Panc1 (cell line): ENCODE measurements around the gene C8A.

Experiments used
- CTCF ChIP-seq: fragments of 450-650 bp; IDR thresholded peaks from 2 replicates; pipeline ENCODE4 v1.5.1; 2017; ENCODE audit warnings: mild to moderate bottlenecking
- SIN3A ChIP-seq: IDR thresholded peaks from 2 replicates; pipeline ENCODE4 v1.6.1; 2012; ENCODE audit warnings: low read depth, mild to moderate bottlenecking, low read length, moderate library complexity, borderline replicate concordance; ENCODE audit not compliant: insufficient read depth
- TCF7L2 ChIP-seq: IDR thresholded peaks from 2 replicates; pipeline ENCODE4 v1.6.1; 2011; ENCODE audit warnings: mild to moderate bottlenecking, low read depth, low read length, inconsistent platforms
- TF ChIP-seq, protein P1 (sequence below), 2 experiments: IDR thresholded peaks; 2 replicates each; pipeline ENCODE4 v1.6.1; 2011 to 2012; ENCODE audit warnings: low read depth in 2 of 2, control low read depth in 1 of 2, low read length in 1 of 2, mild to moderate bottlenecking in 1 of 2, moderate library complexity in 1 of 2; ENCODE audit not compliant: insufficient read depth in 1 of 2

GRCh38 chr1:56933606-56934005 lies 79.0 kb downstream of the C8A start:
- TF ChIP-seq SIN3A (no peak), CTCF (no peak), TCF7L2 (no peak)
- TF ChIP-seq, protein P1, sequence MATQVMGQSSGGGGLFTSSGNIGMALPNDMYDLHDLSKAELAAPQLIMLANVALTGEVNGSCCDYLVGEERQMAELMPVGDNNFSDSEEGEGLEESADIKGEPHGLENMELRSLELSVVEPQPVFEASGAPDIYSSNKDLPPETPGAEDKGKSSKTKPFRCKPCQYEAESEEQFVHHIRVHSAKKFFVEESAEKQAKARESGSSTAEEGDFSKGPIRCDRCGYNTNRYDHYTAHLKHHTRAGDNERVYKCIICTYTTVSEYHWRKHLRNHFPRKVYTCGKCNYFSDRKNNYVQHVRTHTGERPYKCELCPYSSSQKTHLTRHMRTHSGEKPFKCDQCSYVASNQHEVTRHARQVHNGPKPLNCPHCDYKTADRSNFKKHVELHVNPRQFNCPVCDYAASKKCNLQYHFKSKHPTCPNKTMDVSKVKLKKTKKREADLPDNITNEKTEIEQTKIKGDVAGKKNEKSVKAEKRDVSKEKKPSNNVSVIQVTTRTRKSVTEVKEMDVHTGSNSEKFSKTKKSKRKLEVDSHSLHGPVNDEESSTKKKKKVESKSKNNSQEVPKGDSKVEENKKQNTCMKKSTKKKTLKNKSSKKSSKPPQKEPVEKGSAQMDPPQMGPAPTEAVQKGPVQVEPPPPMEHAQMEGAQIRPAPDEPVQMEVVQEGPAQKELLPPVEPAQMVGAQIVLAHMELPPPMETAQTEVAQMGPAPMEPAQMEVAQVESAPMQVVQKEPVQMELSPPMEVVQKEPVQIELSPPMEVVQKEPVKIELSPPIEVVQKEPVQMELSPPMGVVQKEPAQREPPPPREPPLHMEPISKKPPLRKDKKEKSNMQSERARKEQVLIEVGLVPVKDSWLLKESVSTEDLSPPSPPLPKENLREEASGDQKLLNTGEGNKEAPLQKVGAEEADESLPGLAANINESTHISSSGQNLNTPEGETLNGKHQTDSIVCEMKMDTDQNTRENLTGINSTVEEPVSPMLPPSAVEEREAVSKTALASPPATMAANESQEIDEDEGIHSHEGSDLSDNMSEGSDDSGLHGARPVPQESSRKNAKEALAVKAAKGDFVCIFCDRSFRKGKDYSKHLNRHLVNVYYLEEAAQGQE (IDR thresholded peaks at IDR 0.05; ENCODE audit: insufficient read depth in 1 of 2, low read depth in 2 of 2, low read length in 1 of 2) = no peak
